Measurements from ENCODE around the gene LRMDA. TPM values are rescaled to one million over a fixed set of nuclear protein-coding genes. Genes with fewer than 3 reads are reported as not detected.
A peak's percentile ranks its signal among the peaks of the same experiment; 100 is the strongest.

LRMDA gene
- total and polyA plus RNA-seq, 2 of the 13 experiments (the other 11 are each of a cell fraction or from before 2014, with no cell fraction given), result 13.4 to 22.0 TPM

DNA sequence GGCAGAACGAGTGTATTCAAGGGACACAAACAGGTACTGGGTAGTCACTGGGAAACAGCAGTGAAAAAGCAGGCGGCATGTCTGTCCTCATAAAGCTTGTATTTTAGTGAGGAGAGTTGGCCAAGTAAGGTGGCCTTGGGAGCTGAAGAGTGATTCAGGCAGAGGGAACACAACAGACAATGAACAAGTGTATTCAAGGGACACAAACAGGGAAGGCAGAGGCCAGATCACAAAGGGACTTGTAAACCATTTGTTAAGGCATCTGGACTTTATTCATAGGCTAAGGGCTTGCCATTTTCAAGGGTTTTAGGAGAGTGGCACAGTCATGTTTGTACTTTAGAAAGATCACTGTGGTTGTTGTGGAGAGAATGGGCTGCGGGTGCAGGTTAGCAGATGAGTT lies 49.0 kb downstream of the LRMDA start (continued):
- no peak for TF ChIP-seq SRF (IDR thresholded peaks at IDR 0.05; ENCODE audit: low read depth, low read length)
- TF ChIP-seq NCOA1 (CRISPR knock-in tag; IDR thresholded peaks at IDR 0.05), result no peak
- TF ChIP-seq, protein P1, sequence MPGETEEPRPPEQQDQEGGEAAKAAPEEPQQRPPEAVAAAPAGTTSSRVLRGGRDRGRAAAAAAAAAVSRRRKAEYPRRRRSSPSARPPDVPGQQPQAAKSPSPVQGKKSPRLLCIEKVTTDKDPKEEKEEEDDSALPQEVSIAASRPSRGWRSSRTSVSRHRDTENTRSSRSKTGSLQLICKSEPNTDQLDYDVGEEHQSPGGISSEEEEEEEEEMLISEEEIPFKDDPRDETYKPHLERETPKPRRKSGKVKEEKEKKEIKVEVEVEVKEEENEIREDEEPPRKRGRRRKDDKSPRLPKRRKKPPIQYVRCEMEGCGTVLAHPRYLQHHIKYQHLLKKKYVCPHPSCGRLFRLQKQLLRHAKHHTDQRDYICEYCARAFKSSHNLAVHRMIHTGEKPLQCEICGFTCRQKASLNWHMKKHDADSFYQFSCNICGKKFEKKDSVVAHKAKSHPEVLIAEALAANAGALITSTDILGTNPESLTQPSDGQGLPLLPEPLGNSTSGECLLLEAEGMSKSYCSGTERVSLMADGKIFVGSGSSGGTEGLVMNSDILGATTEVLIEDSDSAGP (CRISPR knock-in tag; IDR thresholded peaks at IDR 0.05; ENCODE audit: borderline replicate concordance), result no peak
- TF ChIP-seq, protein P2, sequence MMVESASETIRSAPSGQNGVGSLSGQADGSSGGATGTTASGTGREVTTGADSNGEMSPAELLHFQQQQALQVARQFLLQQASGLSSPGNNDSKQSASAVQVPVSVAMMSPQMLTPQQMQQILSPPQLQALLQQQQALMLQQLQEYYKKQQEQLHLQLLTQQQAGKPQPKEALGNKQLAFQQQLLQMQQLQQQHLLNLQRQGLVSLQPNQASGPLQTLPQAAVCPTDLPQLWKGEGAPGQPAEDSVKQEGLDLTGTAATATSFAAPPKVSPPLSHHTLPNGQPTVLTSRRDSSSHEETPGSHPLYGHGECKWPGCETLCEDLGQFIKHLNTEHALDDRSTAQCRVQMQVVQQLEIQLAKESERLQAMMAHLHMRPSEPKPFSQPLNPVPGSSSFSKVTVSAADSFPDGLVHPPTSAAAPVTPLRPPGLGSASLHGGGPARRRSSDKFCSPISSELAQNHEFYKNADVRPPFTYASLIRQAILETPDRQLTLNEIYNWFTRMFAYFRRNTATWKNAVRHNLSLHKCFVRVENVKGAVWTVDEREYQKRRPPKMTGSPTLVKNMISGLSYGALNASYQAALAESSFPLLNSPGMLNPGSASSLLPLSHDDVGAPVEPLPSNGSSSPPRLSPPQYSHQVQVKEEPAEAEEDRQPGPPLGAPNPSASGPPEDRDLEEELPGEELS (CRISPR knock-in tag; IDR thresholded peaks at IDR 0.05), result 0 out of 2 replicates have a peak, but pooled peaks have one; percentile 9
- TF ChIP-seq ZNF326 (CRISPR knock-in tag; IDR thresholded peaks at IDR 0.05; ENCODE audit: borderline replicate concordance), result no peak
- peak; percentile 41 for TF ChIP-seq FOSL2 (CRISPR knock-in tag; IDR thresholded peaks at IDR 0.05)
- TF ChIP-seq ZNF513 (CRISPR knock-in tag; conservative IDR thresholded peaks at IDR 0.05), result no peak
- no peak for TF ChIP-seq FOXK2 (IDR thresholded peaks at IDR 0.05)
- no peak for TF ChIP-seq ZBTB14 (CRISPR knock-in tag; IDR thresholded peaks at IDR 0.05)
- no peak for TF ChIP-seq NR2F2 (IDR thresholded peaks at IDR 0.05; ENCODE audit: borderline replicate concordance, low read depth)
- TF ChIP-seq, protein P3, sequence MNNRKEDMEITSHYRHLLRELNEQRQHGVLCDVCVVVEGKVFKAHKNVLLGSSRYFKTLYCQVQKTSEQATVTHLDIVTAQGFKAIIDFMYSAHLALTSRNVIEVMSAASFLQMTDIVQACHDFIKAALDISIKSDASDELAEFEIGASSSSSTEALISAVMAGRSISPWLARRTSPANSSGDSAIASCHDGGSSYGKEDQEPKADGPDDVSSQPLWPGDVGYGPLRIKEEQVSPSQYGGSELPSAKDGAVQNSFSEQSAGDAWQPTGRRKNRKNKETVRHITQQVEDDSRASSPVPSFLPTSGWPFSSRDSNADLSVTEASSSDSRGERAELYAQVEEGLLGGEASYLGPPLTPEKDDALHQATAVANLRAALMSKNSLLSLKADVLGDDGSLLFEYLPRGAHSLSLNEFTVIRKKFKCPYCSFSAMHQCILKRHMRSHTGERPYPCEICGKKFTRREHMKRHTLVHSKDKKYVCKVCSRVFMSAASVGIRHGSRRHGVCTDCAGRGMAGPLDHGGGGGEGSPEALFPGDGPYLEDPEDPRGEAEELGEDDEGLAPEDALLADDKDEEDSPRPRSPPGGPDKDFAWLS (CRISPR knock-in tag; IDR thresholded peaks at IDR 0.05; ENCODE audit: borderline replicate concordance), result no peak
- TF ChIP-seq, protein P4, sequence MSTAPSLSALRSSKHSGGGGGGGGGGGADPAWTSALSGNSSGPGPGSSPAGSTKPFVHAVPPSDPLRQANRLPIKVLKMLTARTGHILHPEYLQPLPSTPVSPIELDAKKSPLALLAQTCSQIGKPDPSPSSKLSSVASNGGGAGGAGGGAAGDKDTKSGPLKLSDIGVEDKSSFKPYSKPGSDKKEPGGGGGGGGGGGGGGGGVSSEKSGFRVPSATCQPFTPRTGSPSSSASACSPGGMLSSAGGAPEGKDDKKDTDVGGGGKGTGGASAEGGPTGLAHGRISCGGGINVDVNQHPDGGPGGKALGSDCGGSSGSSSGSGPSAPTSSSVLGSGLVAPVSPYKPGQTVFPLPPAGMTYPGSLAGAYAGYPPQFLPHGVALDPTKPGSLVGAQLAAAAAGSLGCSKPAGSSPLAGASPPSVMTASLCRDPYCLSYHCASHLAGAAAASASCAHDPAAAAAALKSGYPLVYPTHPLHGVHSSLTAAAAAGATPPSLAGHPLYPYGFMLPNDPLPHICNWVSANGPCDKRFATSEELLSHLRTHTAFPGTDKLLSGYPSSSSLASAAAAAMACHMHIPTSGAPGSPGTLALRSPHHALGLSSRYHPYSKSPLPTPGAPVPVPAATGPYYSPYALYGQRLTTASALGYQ (CRISPR knock-in tag; IDR thresholded peaks at IDR 0.05), result no peak
- TF ChIP-seq HNF4A (CRISPR knock-in tag; IDR thresholded peaks at IDR 0.05), result peak; percentile 34; the same call in 1 of the 2 replicates
- TF ChIP-seq POLR2A (IDR thresholded peaks at IDR 0.05; ENCODE audit: insufficient read depth in 1 of 2, low read depth in 2 of 2, low read length in 2 of 2), result no peak
- TF ChIP-seq ZNF792 (CRISPR knock-in tag; IDR thresholded peaks at IDR 0.05), result no peak
- no peak for TF ChIP-seq ZSCAN5A (CRISPR knock-in tag; IDR thresholded peaks at IDR 0.05; ENCODE audit: borderline replicate concordance)

All from HepG2 (cell line).